GM12878 (cell line): ENCODE results near the gene TRIOBP. TPM values are rescaled to one million over a fixed set of nuclear protein-coding genes. Genes with fewer than 3 reads are reported as not detected.

ENCODE experiments used
- ATAC-seq: fragments of 200-7000 bp; cut with Tn5 transposase; 3 replicates; pipeline ENCODE4 v1.9.1; 2020; ENCODE audit warnings: mild to moderate bottlenecking, moderate library complexity
- BruUV-seq: library from RNA; stranded (reverse); fragments of 400-500 nt; replicated peaks from 2 replicates; lab custom pipeline; 2021; lab: Mats Ljungman, UMichigan
- CTCF ChIA-PET: fragments of 300-600 bp; sonication (Branson Sonifier 250); formaldehyde crosslinking; extraction: SDS; loops from one replicate; lab custom pipeline; 2021; ENCODE audit warnings: inconsistent platforms; lab: Yijun Ruan, JAX
- POLR2A ChIA-PET: fragments of 350-600 bp; formaldehyde crosslinking; extraction: SDS; loops from one replicate; lab custom pipeline; 2021; ENCODE audit warnings: inconsistent platforms; lab: Charles Lee
- RAD21 ChIA-PET: fragments of 300-600 bp; sonication (Branson Sonifier 250); formaldehyde crosslinking; loops from one replicate; lab custom pipeline; 2023; ENCODE audit warnings: antibody characterized with exemption; ENCODE audit not compliant: unreplicated experiment; lab: Charles Lee
- SMC1A ChIA-PET: fragments of 300-600 bp; sonication (Branson Sonifier 250); formaldehyde crosslinking; loops from one replicate; lab custom pipeline; 2023; ENCODE audit not compliant: unreplicated experiment, uncharacterized antibody; lab: Charles Lee
- DNase-seq: peaks from one replicate; pipeline ENCODE4 v3.0.0-alpha.2; 2011; ENCODE audit warnings: low read depth, low spot score
- FAIRE-seq: peaks from 3 replicates; lab custom pipeline; 2011; peaks lifted over from hg19 to GRCh38; lab: Jason Lieb, UNC
- H2AFZ ChIP-seq: 2 replicates; pipeline ENCODE4 v1.6.0; 2011; ENCODE audit warnings: low read depth, low read length, control low read depth; ENCODE audit not compliant: control insufficient read depth
- H3K27ac ChIP-seq: 2 replicates; pipeline ENCODE4 v1.5.1; 2011; ENCODE audit warnings: control low read depth; ENCODE audit not compliant: control insufficient read depth, insufficient read depth
- H3K27me3 ChIP-seq, 2 experiments: replicated peaks in 1 of 2; 2 replicates each; pipeline versions ENCODE4 v1.6.0 to v1.6.1; 2011; ENCODE audit warnings: low read length in 1 of 2; ENCODE audit not compliant: control insufficient read depth in 2 of 2, insufficient read depth in 2 of 2
- H3K36me3 ChIP-seq, 2 experiments: 2 replicates each; pipeline ENCODE4 v1.5.1; 2011; ENCODE audit warnings: low read length in 1 of 2; ENCODE audit not compliant: control insufficient read depth in 2 of 2, insufficient read depth in 2 of 2
- H3K4me1 ChIP-seq: 2 replicates; pipeline ENCODE4 v1.6.1; 2011; ENCODE audit warnings: mild to moderate bottlenecking, low read length, moderate library complexity, mixed read lengths; ENCODE audit not compliant: control insufficient read depth, insufficient read depth
- H3K4me2 ChIP-seq: 2 replicates; pipeline ENCODE4 v1.6.0; 2011; ENCODE audit warnings: control low read depth; ENCODE audit not compliant: control insufficient read depth, insufficient read depth
- H3K4me3 ChIP-seq: fragments of 200-600 bp; sonication (generic); 2 replicates; pipeline ENCODE4 v1.5.1; 2016
- H3K79me2 ChIP-seq: 2 replicates; pipeline ENCODE4 v1.6.0; 2011; ENCODE audit warnings: low read length; ENCODE audit not compliant: control insufficient read depth, insufficient read depth
- H3K9ac ChIP-seq: 2 replicates; pipeline ENCODE4 v1.8.0; 2011; ENCODE audit warnings: low read length, control low read depth, mixed read lengths; ENCODE audit not compliant: control insufficient read depth, insufficient read depth
- H3K9me3 ChIP-seq: replicated peaks from 3 replicates; pipeline ENCODE4 v1.5.1; 2011; ENCODE audit warnings: mild to moderate bottlenecking, low read length; ENCODE audit not compliant: control insufficient read depth, insufficient read depth
- H4K20me1 ChIP-seq: 2 replicates; pipeline ENCODE4 v1.6.0; 2011; ENCODE audit not compliant: control insufficient read depth, insufficient read depth
- BHLHE40 ChIP-seq, 2 experiments: fragments of 450-650 bp in 1 of 2; IDR thresholded peaks; 2 replicates each; pipeline ENCODE4 v1.6.1; 2011 to 2017; ENCODE audit warnings: low read depth in 2 of 2, borderline replicate concordance in 1 of 2, improper control_type of control experiment in 1 of 2, low read length in 1 of 2, mild to moderate bottlenecking in 1 of 2
- EZH2 ChIP-seq: IDR thresholded peaks from 2 replicates; pipeline ENCODE4 v1.6.1; 2012; ENCODE audit warnings: low read depth, mild to moderate bottlenecking, control low read depth, inconsistent platforms, low read length, borderline replicate concordance; ENCODE audit not compliant: control insufficient read depth
- HDAC6 ChIP-seq: fragments of 200-600 bp; sonication (generic); IDR thresholded peaks from one replicate; pipeline ENCODE4 v1.8.0; 2017; ENCODE audit warnings: antibody characterized with exemption; ENCODE audit not compliant: unreplicated experiment
- KDM1A ChIP-seq: fragments of 200-600 bp; sonication (generic); IDR thresholded peaks from 2 replicates; pipeline ENCODE4 v1.6.1; 2016; ENCODE audit warnings: borderline replicate concordance
- MTA3 ChIP-seq: IDR thresholded peaks from 2 replicates; pipeline ENCODE4 v1.6.1; 2012; ENCODE audit warnings: low read length, inconsistent platforms, borderline replicate concordance
- NFXL1 ChIP-seq: fragments of 450-650 bp; IDR thresholded peaks from 2 replicates; pipeline ENCODE4 v1.6.1; 2017; ENCODE audit warnings: antibody characterized with exemption, mild to moderate bottlenecking, borderline replicate concordance
- SREBF1 ChIP-seq: IDR thresholded peaks from 2 replicates; pipeline ENCODE4 v1.6.1; 2012; ENCODE audit warnings: mild to moderate bottlenecking, low read length
- WGBS: methylation state at CpG from one replicate; pipeline ENCODE4 v1.1.6; 2016; ENCODE audit warnings: low lambda C conversion rate; ENCODE audit not compliant: insufficient replicate concordance, insufficient coverage; ENCODE audit errors: missing lambda C conversion rate; 5-methylcytosine and 5-hydroxymethylcytosine counted together
- in situ Hi-C: fragments of 300-500 bp; cut with MboI; formaldehyde crosslinking; loops from 9 replicates; pipeline ENCODE4 v1.14.3; 2018; ENCODE audit warnings: mixed read lengths
- intact Hi-C: fragments of 100-400 bp; cut with micrococcal nuclease; formaldehyde crosslinking; loops from one replicate; pipeline ENCODE4 v1.14.2; 2022; ENCODE audit not compliant: unreplicated experiment
- polyA plus RNA-seq, 11 experiments: library from polyadenylated mRNA; depleted of rRNA in 4 of 11; unstranded in 6 of 11; stranded (reverse) in 5 of 11; fragments of >200 nt; fragmentation: Nextera tagmentation in 4 of 11; fragmentation: Illumina TruSeq in 1 of 11; extraction: Ambion mirVana in 4 of 11; extraction: Trizol in 1 of 11; gene quantifications; 1 replicate in 1 of 11; 2 replicates in 10 of 11; pipeline versions ENCODE4 v1.2.1 to v1.2.3, GENCODE V29; 2011 to 2016; ENCODE audit warnings: inconsistent platforms in 2 of 11, missing spikeins in 2 of 11, low read depth in 1 of 11
- small RNA-seq: library from RNA; depleted of rRNA; stranded (forward); fragments of <200 nt; gene quantifications from one replicate; pipeline ENCODE3, GENCODE V24; 2014
- total RNA-seq, 4 experiments: library from RNA; depleted of rRNA in 3 of 4; stranded (reverse); fragments of >200 nt in 3 of 4; fragmentation: Illumina TruSeq in 1 of 4; extraction: Trizol in 1 of 4; gene quantifications; 2 replicates each; pipeline versions ENCODE4 v1.2.1 to v1.2.3, GENCODE V29; 2013 to 2021
- TF ChIP-seq, protein P1 (sequence below): IDR thresholded peaks from 2 replicates; pipeline ENCODE4 v1.6.1; 2011; ENCODE audit warnings: low read depth, low read length, improper control_type of control experiment, borderline replicate concordance

TRIOBP gene
- total and polyA plus RNA-seq, 10 of the 15 experiments (the other 5 are each of a cell fraction or from before 2014, with no cell fraction given), result 0.21 to 23.6 (median 11.9) TPM

GRCh38 chr22:37824674-37825641 lies 128.1 kb downstream of the TRIOBP start:
- Histone ChIP-seq H3K36me3 (peaks cover 0 to 2% of the 10 kb centered on the region in 2 experiments; a peak in 3 of 4 replicates), H3K79me2 (no peaks in the 10 kb centered on the region), H3K4me2 (no peak overlapping the region), H3K27ac (no peak overlapping the region), H4K20me1 (no peaks in the 10 kb centered on the region), H3K9ac (no peak overlapping the region), H3K4me3 (no peak overlapping the region), H2AFZ (no peak overlapping the region), H3K27me3 (no peaks in the 10 kb centered on the region), H3K9me3 (no peaks in the 10 kb centered on the region), H3K4me1 (no peaks in the 10 kb centered on the region)
- ChIA-PET RAD21 (no interaction called here), SMC1A (no interaction called here), POLR2A (interaction anchor here (0.6 to 0.7 kb wide), 2 partner anchors 10 to 867 kb away, joined by 4 to 7 read pairs; no protein-coding TSS in a partner anchor), CTCF (no interaction called here)
- DNase-seq (no peak), FAIRE-seq (no peak), ATAC-seq (no peak)
- TF ChIP-seq EZH2 (no peak), MTA3 (no peak), BHLHE40 (IDR thresholded peaks at IDR 0.05; ENCODE audit: borderline replicate concordance in 1 of 2, low read depth in 2 of 2, low read length in 1 of 2) (no peak), KDM1A (no peak), HDAC6 (peak; percentile 99), SREBF1 (no peak), NFXL1 (no peak)
- TF ChIP-seq, protein P1, sequence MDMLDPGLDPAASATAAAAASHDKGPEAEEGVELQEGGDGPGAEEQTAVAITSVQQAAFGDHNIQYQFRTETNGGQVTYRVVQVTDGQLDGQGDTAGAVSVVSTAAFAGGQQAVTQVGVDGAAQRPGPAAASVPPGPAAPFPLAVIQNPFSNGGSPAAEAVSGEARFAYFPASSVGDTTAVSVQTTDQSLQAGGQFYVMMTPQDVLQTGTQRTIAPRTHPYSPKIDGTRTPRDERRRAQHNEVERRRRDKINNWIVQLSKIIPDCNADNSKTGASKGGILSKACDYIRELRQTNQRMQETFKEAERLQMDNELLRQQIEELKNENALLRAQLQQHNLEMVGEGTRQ, result no peak
- WGBS, result 17% methylated on average over 114 of the region's 135 CpGs
- in situ Hi-C loops, result no loop called here
- no TSS peak for BruUV-seq
- intact Hi-C loops, result no loop called here

Small RNAs within 50 kb of the gene (small RNA-seq; reads per million reads assigned to genes)
- not detected for gene RN7SL385P

Other genes with a start within 250 kb of the TRIOBP start
Only the 7 nearest of the 14 such genes appear.
- gene LGALS2, start 117.0 kb upstream of the TRIOBP start, total RNA-seq (2014; rRNA removed), result 0.56 and 0.60 TPM in 2 replicates
- gene LGALS2, start 117.0 kb upstream of the TRIOBP start, total RNA-seq (2014; rRNA removed; fragmentation: Illumina TruSeq; extraction: Trizol), result 0.58 and 0.69 TPM in 2 replicates
- 0.67 and 0.85 TPM in 2 replicates for gene LGALS2, start 117.0 kb upstream of the TRIOBP start, total RNA-seq (2021)
- gene LGALS2, start 117.0 kb upstream of the TRIOBP start, polyA plus RNA-seq (2011; rRNA removed), result 1.2 and 2.7 TPM in 2 replicates
- gene LGALS2, start 117.0 kb upstream of the TRIOBP start, polyA plus RNA-seq (2014; fragmentation: Illumina TruSeq; extraction: Trizol), result 0.56 TPM in 1 of 2 replicates, not detected in the other
- 1 to 10 TPM; 1.8 to 2.9 TPM for gene LGALS2, start 117.0 kb upstream of the TRIOBP start, polyA plus RNA-seq (2014; fragmentation: Nextera tagmentation; extraction: Ambion mirVana)
- 0.77 and 1.9 TPM in 2 replicates for gene LGALS2, start 117.0 kb upstream of the TRIOBP start, polyA plus RNA-seq (2014; rRNA removed)
- gene LGALS2, start 117.0 kb upstream of the TRIOBP start, polyA plus RNA-seq (2016; fragmentation: Nextera tagmentation; extraction: Ambion mirVana), result under 1 TPM in 1 of 2 experiments, not detected in 1; 0.38 TPM
- gene GGA1, start 88.2 kb upstream of the TRIOBP start, total RNA-seq (2014; rRNA removed), result 43.1 and 53.4 TPM in 2 replicates
- 29.1 and 30.4 TPM in 2 replicates for gene GGA1, start 88.2 kb upstream of the TRIOBP start, total RNA-seq (2014; rRNA removed; fragmentation: Illumina TruSeq; extraction: Trizol)
- 55.0 and 63.4 TPM in 2 replicates for gene GGA1, start 88.2 kb upstream of the TRIOBP start, total RNA-seq (2021)
- 38.7 and 43.7 TPM in 2 replicates for gene GGA1, start 88.2 kb upstream of the TRIOBP start, polyA plus RNA-seq (2011; rRNA removed)
- gene GGA1, start 88.2 kb upstream of the TRIOBP start, polyA plus RNA-seq (2014; fragmentation: Illumina TruSeq; extraction: Trizol), result 23.4 and 31.6 TPM in 2 replicates
- gene GGA1, start 88.2 kb upstream of the TRIOBP start, polyA plus RNA-seq (2014; fragmentation: Nextera tagmentation; extraction: Ambion mirVana), result 1 to 10 TPM; 1.4 to 4.8 TPM
- 77.8 and 79.4 TPM in 2 replicates for gene GGA1, start 88.2 kb upstream of the TRIOBP start, polyA plus RNA-seq (2014; rRNA removed)
- 10 to 100 TPM; 45.0 to 48.0 TPM for gene GGA1, start 88.2 kb upstream of the TRIOBP start, polyA plus RNA-seq (2016; fragmentation: Nextera tagmentation; extraction: Ambion mirVana)
- gene SH3BP1, start 57.4 kb upstream of the TRIOBP start, total RNA-seq (2014; rRNA removed), result 34.0 and 37.5 TPM in 2 replicates
- gene SH3BP1, start 57.4 kb upstream of the TRIOBP start, total RNA-seq (2014; rRNA removed; fragmentation: Illumina TruSeq; extraction: Trizol), result 16.8 and 17.9 TPM in 2 replicates
- gene SH3BP1, start 57.4 kb upstream of the TRIOBP start, total RNA-seq (2021), result 67.0 and 70.5 TPM in 2 replicates
- 14.5 and 27.0 TPM in 2 replicates for gene SH3BP1, start 57.4 kb upstream of the TRIOBP start, polyA plus RNA-seq (2011; rRNA removed)
- gene SH3BP1, start 57.4 kb upstream of the TRIOBP start, polyA plus RNA-seq (2014; fragmentation: Illumina TruSeq; extraction: Trizol), result 22.9 and 58.6 TPM in 2 replicates
- gene SH3BP1, start 57.4 kb upstream of the TRIOBP start, polyA plus RNA-seq (2014; fragmentation: Nextera tagmentation; extraction: Ambion mirVana), result 1 to 10 TPM in 1 of 2 experiments, under 1 TPM in 1; 0.29 to 1.1 TPM
- gene SH3BP1, start 57.4 kb upstream of the TRIOBP start, polyA plus RNA-seq (2014; rRNA removed), result 31.7 and 43.3 TPM in 2 replicates
- gene SH3BP1, start 57.4 kb upstream of the TRIOBP start, polyA plus RNA-seq (2016; fragmentation: Nextera tagmentation; extraction: Ambion mirVana), result 1 to 10 TPM; 4.8 to 9.9 TPM
- 36.8 and 41.1 TPM in 2 replicates for gene PDXP, start 38.3 kb upstream of the TRIOBP start, total RNA-seq (2014; rRNA removed)
- gene PDXP, start 38.3 kb upstream of the TRIOBP start, total RNA-seq (2014; rRNA removed; fragmentation: Illumina TruSeq; extraction: Trizol), result 27.2 and 29.7 TPM in 2 replicates
- 38.6 and 44.7 TPM in 2 replicates for gene PDXP, start 38.3 kb upstream of the TRIOBP start, total RNA-seq (2021)
- 25.4 and 39.4 TPM in 2 replicates for gene PDXP, start 38.3 kb upstream of the TRIOBP start, polyA plus RNA-seq (2011; rRNA removed)
- 30.1 and 40.0 TPM in 2 replicates for gene PDXP, start 38.3 kb upstream of the TRIOBP start, polyA plus RNA-seq (2014; fragmentation: Illumina TruSeq; extraction: Trizol)
- 10 to 100 TPM in 1 of 2 experiments, 1 to 10 TPM in 1; 9.8 to 15.2 TPM for gene PDXP, start 38.3 kb upstream of the TRIOBP start, polyA plus RNA-seq (2014; fragmentation: Nextera tagmentation; extraction: Ambion mirVana)
- 56.7 and 57.9 TPM in 2 replicates for gene PDXP, start 38.3 kb upstream of the TRIOBP start, polyA plus RNA-seq (2014; rRNA removed)
- 1 to 10 TPM; 4.4 to 4.8 TPM for gene PDXP, start 38.3 kb upstream of the TRIOBP start, polyA plus RNA-seq (2016; fragmentation: Nextera tagmentation; extraction: Ambion mirVana)
- gene LGALS1, start 21.4 kb upstream of the TRIOBP start, total RNA-seq (2014; rRNA removed), result 1,028 and 1,163 TPM in 2 replicates
- 508 and 518 TPM in 2 replicates for gene LGALS1, start 21.4 kb upstream of the TRIOBP start, total RNA-seq (2014; rRNA removed; fragmentation: Illumina TruSeq; extraction: Trizol)
- gene LGALS1, start 21.4 kb upstream of the TRIOBP start, total RNA-seq (2021), result 636 and 637 TPM in 2 replicates
- gene LGALS1, start 21.4 kb upstream of the TRIOBP start, polyA plus RNA-seq (2011; rRNA removed), result 690 and 1,889 TPM in 2 replicates
- gene LGALS1, start 21.4 kb upstream of the TRIOBP start, polyA plus RNA-seq (2014; fragmentation: Illumina TruSeq; extraction: Trizol), result 56.5 and 312 TPM in 2 replicates
- 100 to 1,000 TPM; 571 TPM for gene LGALS1, start 21.4 kb upstream of the TRIOBP start, polyA plus RNA-seq (2014; fragmentation: Nextera tagmentation; extraction: Ambion mirVana)
- 1,386 and 1,631 TPM in 2 replicates for gene LGALS1, start 21.4 kb upstream of the TRIOBP start, polyA plus RNA-seq (2014; rRNA removed)
- gene LGALS1, start 21.4 kb upstream of the TRIOBP start, polyA plus RNA-seq (2016; fragmentation: Nextera tagmentation; extraction: Ambion mirVana), result 100 to 1,000 TPM; 777 to 791 TPM
- 42.1 and 43.2 TPM in 2 replicates for gene NOL12, start 10.7 kb upstream of the TRIOBP start, total RNA-seq (2014; rRNA removed)
- gene NOL12, start 10.7 kb upstream of the TRIOBP start, total RNA-seq (2014; rRNA removed; fragmentation: Illumina TruSeq; extraction: Trizol), result 34.2 and 40.5 TPM in 2 replicates
- gene NOL12, start 10.7 kb upstream of the TRIOBP start, total RNA-seq (2021), result 36.5 and 37.0 TPM in 2 replicates
- 23.1 and 25.8 TPM in 2 replicates for gene NOL12, start 10.7 kb upstream of the TRIOBP start, polyA plus RNA-seq (2011; rRNA removed)
- gene NOL12, start 10.7 kb upstream of the TRIOBP start, polyA plus RNA-seq (2014; fragmentation: Illumina TruSeq; extraction: Trizol), result 15.5 and 43.2 TPM in 2 replicates
- 10 to 100 TPM in 1 of 2 experiments, 1 to 10 TPM in 1; 3.3 to 12.9 TPM for gene NOL12, start 10.7 kb upstream of the TRIOBP start, polyA plus RNA-seq (2014; fragmentation: Nextera tagmentation; extraction: Ambion mirVana)
- gene NOL12, start 10.7 kb upstream of the TRIOBP start, polyA plus RNA-seq (2014; rRNA removed), result 41.7 and 49.8 TPM in 2 replicates
- gene NOL12, start 10.7 kb upstream of the TRIOBP start, polyA plus RNA-seq (2016; fragmentation: Nextera tagmentation; extraction: Ambion mirVana), result 10 to 100 TPM; 64.6 to 69.4 TPM
- 28.6 and 32.6 TPM in 2 replicates for gene GCAT, start 110.9 kb downstream of the TRIOBP start, total RNA-seq (2014; rRNA removed)
- gene GCAT, start 110.9 kb downstream of the TRIOBP start, total RNA-seq (2014; rRNA removed; fragmentation: Illumina TruSeq; extraction: Trizol), result 8.9 and 9.3 TPM in 2 replicates
- gene GCAT, start 110.9 kb downstream of the TRIOBP start, total RNA-seq (2021), result 21.8 and 22.8 TPM in 2 replicates
- 4.0 and 10.8 TPM in 2 replicates for gene GCAT, start 110.9 kb downstream of the TRIOBP start, polyA plus RNA-seq (2011; rRNA removed)
- 1.7 and 7.2 TPM in 2 replicates for gene GCAT, start 110.9 kb downstream of the TRIOBP start, polyA plus RNA-seq (2014; fragmentation: Illumina TruSeq; extraction: Trizol)
- 1 to 10 TPM in 1 of 2 experiments, under 1 TPM in 1; 0.95 to 2.4 TPM for gene GCAT, start 110.9 kb downstream of the TRIOBP start, polyA plus RNA-seq (2014; fragmentation: Nextera tagmentation; extraction: Ambion mirVana)
- 19.9 and 20.8 TPM in 2 replicates for gene GCAT, start 110.9 kb downstream of the TRIOBP start, polyA plus RNA-seq (2014; rRNA removed)
- 10 to 100 TPM; 29.9 to 34.3 TPM for gene GCAT, start 110.9 kb downstream of the TRIOBP start, polyA plus RNA-seq (2016; fragmentation: Nextera tagmentation; extraction: Ambion mirVana)